Measurements from ENCODE around the gene GK. TPM values are rescaled to one million over a fixed set of nuclear protein-coding genes. Genes with fewer than 3 reads are reported as not detected.

The GK gene
- total RNA-seq, 1 donor from 2014 or later = 2.4 TPM

- no peak for TF ChIP-seq CTCF (IDR thresholded peaks at IDR 0.05; ENCODE audit: unreplicated experiment)
- Mint-ChIP-seq H3K27me3 (ENCODE audit: unreplicated experiment) (no peaks in the 10 kb centered on the region), H3K27ac (ENCODE audit: unreplicated experiment) (no peak overlapping the region), H3K4me3 (ENCODE audit: unreplicated experiment) (no peak overlapping the region), H3K4me1 (ENCODE audit: unreplicated experiment) (peaks cover 3% of the 10 kb centered on the region), H3K9me3 (ENCODE audit: unreplicated experiment) (no peaks in the 10 kb centered on the region), H3K36me3 (ENCODE audit: low read depth, unreplicated experiment) (no peaks in the 10 kb centered on the region)
- DNase-seq (ENCODE audit: low spot score) = no peak
Observed at GRCh38 chrX:30654989-30655607, 1.9 kb downstream of the GK start.

- no peaks in the 10 kb centered on the region for H3K27me3 Mint-ChIP-seq (ENCODE audit: unreplicated experiment)
- no peaks in the 10 kb centered on the region for H3K9me3 Mint-ChIP-seq (ENCODE audit: unreplicated experiment)
- H3K27ac Mint-ChIP-seq (ENCODE audit: unreplicated experiment) = no peak overlapping the region
- no peaks in the 10 kb centered on the region for H3K4me1 Mint-ChIP-seq (ENCODE audit: unreplicated experiment)
- no peak overlapping the region for H3K4me3 Mint-ChIP-seq (ENCODE audit: unreplicated experiment)
- no peak for TF ChIP-seq CTCF (IDR thresholded peaks at IDR 0.05; ENCODE audit: unreplicated experiment)
- no peaks in the 10 kb centered on the region for H3K36me3 Mint-ChIP-seq (ENCODE audit: low read depth, unreplicated experiment)
- DNase-seq (ENCODE audit: low spot score) = no peak
Observed at GRCh38 chrX:30655991-30656390, 2.8 kb downstream of the GK start.

GRCh38 chrX:30657196-30658161 lies 4.3 kb downstream of the GK start:
- Mint-ChIP-seq H3K4me1 (ENCODE audit: unreplicated experiment) (no peaks in the 10 kb centered on the region), H3K27me3 (ENCODE audit: unreplicated experiment) (no peaks in the 10 kb centered on the region), H3K4me3 (ENCODE audit: unreplicated experiment) (no peak overlapping the region), H3K9me3 (ENCODE audit: unreplicated experiment) (no peaks in the 10 kb centered on the region), H3K36me3 (ENCODE audit: low read depth, unreplicated experiment) (no peaks in the 10 kb centered on the region), H3K27ac (ENCODE audit: unreplicated experiment) (no peak overlapping the region)
- no peak for TF ChIP-seq CTCF (IDR thresholded peaks at IDR 0.05; ENCODE audit: unreplicated experiment)
- no peak for DNase-seq (ENCODE audit: low spot score)

- DNase-seq (ENCODE audit: low spot score) = no peak
- TF ChIP-seq CTCF (IDR thresholded peaks at IDR 0.05; ENCODE audit: unreplicated experiment) = no peak
- Mint-ChIP-seq H3K4me3 (ENCODE audit: unreplicated experiment) (no peak overlapping the region), H3K27ac (ENCODE audit: unreplicated experiment) (no peak overlapping the region), H3K27me3 (ENCODE audit: unreplicated experiment) (no peaks in the 10 kb centered on the region), H3K36me3 (ENCODE audit: low read depth, unreplicated experiment) (no peaks in the 10 kb centered on the region), H3K4me1 (ENCODE audit: unreplicated experiment) (no peaks in the 10 kb centered on the region), H3K9me3 (ENCODE audit: unreplicated experiment) (no peaks in the 10 kb centered on the region)
Observed at GRCh38 chrX:30659421-30659820, 6.2 kb downstream of the GK start.

GRCh38 chrX:30661228-30661627 lies 8.0 kb downstream of the GK start:
- Mint-ChIP-seq H3K36me3 (ENCODE audit: low read depth, unreplicated experiment) (no peaks in the 10 kb centered on the region), H3K9me3 (ENCODE audit: unreplicated experiment) (no peaks in the 10 kb centered on the region), H3K4me3 (ENCODE audit: unreplicated experiment) (no peak overlapping the region), H3K27ac (ENCODE audit: unreplicated experiment) (no peak overlapping the region), H3K4me1 (ENCODE audit: unreplicated experiment) (no peaks in the 10 kb centered on the region), H3K27me3 (ENCODE audit: unreplicated experiment) (no peaks in the 10 kb centered on the region)
- no peak for DNase-seq (ENCODE audit: low spot score)
- TF ChIP-seq CTCF (IDR thresholded peaks at IDR 0.05; ENCODE audit: unreplicated experiment) = no peak

All from endothelial cell (in vitro differentiated cells).